Left hindlimb (tissue), 1 donor: ENCODE measurements around the gene ACOT7.
A peak's percentile ranks its signal among the peaks of the same experiment; 100 is the strongest.

Source experiments
- DNase-seq: peaks from one replicate; pipeline ENCODE4 v3.0.0-alpha.2; 2018

Gene ACOT7

DNA sequence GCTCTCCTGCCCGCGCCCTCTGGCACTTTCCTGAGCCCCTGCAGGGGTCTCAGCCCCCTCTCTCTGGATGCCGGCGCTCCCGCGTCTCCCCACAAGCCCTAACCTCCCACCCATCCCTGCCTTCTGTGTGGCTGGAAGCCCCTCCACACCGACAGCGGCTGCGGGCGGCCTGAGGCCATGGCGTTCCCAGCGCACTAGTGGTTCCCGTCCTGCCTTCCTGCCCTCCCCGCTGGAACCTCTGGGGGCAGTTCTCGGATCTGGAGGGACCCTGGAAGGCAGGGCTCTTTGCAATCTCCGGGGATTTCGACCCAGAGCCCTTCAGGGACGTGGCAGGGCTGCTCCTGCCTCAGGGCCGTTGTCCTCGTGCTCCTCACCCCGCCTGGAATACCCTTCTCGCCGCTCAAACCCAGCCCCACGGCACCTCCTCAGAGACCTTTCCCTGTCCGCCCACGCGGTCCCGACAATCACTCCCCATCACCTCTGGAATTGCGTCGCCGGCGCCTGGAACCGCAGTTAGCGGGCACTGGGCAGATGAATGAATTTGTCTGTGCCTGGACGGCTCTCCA is 30.5 kb upstream of the ACOT7 start:
- DNase-seq = no peak

GRCh38 chr1:6423321-6423999 is 29.9 kb upstream of the ACOT7 start:
- no peak for DNase-seq

GRCh38 chr1:6421266-6421665 is 27.7 kb upstream of the ACOT7 start:
- no peak for DNase-seq

GRCh38 chr1:6420454-6421042 is 27.0 kb upstream of the ACOT7 start:
- DNase-seq = peak; percentile 61

GRCh38 chr1:6419804-6420453 is 26.4 kb upstream of the ACOT7 start, which contains the start of gene HES2:
Gene HES2, minus strand, starts transcription at chr1:6419919. Its CDS starts 99 bp downstream, at chr1:6419820.
- DNase-seq = no peak

DNA sequence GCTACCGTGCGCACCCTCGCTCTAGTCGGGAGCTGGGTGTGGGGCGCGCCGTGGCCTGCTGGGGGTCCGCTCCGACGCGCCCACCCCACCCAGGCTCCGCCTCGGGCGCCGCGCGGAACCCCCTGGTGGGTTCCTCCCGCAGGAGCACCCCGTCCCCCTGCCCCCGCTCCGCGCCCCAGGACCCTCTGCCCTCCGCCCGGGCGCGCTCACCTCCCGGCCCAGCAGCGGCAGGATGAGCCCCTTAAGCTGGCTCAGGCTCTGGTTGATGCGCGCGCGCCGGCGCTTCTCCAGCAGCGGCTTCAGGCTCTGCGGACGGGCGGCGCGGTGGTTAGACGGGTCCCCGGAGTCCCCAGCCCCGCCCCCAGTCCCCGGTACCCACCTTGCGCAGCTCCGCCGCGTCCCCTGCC is 25.8 kb upstream of the ACOT7 start:
- no peak for DNase-seq

GRCh38 chr1:6418668-6419396 is 25.3 kb upstream of the ACOT7 start:
- DNase-seq = no peak

DNA sequence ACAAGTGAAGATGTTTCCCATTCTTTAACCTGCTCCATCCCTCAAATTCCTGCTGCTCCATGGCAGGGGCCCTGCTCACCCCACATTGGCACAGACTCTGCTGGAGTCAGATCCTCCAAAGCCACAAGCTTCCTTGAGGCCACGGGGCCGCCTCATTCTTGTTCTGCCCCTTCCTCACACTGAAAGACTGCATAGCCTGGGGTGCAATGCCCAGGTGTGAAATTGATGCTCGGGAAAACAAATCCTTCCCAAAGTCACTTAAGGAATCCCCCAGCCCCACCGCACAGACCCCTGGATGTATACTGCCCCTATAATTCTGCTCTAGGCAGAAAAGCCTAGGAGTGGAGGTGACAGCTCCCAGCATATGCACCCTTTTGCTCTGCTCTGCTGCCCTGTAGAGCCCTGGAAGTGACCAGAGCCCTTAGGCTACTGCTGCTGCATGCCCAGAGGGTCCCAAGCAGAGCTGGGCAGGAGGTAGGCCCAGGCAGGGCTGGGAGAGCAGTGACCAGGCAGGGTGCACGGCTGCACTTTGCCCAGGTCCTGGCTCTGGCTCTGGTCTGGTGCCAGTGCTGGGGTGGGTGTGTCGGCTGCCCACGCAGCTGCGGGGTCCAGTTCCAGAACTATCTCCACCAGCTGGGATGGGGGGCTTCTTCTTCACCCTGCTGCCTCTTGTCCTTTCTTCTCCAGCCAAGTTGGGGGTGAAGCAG is 24.5 kb upstream of the ACOT7 start:
- no peak for DNase-seq

GRCh38 chr1:6416906-6417305 is 23.3 kb upstream of the ACOT7 start:
- DNase-seq = no peak

DNA sequence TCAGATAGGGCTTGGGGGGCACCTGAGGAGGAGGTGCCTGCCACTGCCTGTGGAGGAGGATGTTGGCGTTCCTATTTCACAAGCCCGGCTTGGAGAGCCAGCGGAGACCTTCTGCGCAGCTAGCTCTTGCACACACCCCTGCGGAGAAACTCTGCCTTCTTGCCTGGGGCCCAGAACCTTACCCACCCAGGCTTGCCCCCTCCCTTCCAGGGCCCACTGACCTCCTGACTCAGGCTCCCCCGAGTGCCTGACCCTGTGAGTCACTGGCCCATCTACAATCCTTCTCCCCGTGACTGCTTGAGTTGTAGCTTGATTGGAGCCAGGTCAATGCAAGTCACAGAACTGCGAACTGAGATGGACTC is 22.7 kb upstream of the ACOT7 start:
- no peak for DNase-seq

DNA sequence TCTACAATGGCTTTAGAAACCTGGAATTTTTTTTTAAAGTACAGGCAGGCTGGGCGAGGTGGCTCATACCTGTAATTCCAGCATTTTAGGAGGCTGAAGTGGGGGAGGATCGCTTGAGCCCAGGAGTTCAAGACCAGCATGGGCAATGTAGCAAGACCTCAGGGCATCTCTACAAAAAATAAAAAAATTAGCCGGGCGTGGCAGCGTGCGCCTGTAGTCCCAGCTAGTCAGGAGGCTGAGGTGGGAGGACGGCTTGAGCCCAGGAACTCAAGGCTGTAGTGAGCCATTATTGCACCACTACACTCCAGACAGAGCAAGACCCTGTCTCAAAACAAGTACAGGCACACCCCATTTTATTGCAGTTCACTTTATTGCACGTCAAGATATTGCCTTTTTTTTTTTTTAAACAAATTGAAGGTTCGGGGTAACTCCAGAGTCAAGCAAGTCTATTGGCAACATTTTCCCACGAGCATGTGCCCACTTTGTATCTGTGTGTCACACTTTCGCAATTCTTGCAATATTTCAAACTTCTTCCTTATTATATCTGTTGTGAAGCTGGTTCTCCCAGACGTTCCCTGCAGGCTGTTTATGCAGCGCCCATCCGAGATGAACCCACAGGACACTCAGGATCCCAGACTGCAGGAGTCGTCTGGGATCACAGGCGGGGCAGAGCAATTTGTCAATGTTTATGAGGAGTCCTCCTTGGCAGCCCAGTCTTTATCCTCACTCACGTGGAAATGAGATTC is 21.5 kb upstream of the ACOT7 start:
- DNase-seq = no peak

DNA sequence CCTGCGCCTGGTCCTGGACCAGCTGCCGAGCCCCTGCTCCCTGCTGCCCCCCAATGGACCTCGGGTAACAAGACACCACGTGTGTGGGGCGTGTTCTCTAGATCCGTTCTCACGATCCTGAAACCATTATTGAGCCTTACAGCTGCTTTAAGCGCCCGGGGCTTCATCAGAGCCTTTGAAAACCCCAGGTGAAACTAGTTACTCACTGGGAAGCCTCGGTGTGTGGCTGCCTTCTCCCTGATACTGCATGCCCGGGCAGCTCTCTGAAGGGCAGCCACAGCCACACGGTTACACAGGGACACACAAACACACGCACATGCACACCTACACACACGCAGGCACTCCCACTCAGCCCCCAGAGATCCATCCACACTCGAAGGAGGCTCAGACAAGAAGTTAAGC is 20.9 kb upstream of the ACOT7 start:
- no peak for DNase-seq

DNA sequence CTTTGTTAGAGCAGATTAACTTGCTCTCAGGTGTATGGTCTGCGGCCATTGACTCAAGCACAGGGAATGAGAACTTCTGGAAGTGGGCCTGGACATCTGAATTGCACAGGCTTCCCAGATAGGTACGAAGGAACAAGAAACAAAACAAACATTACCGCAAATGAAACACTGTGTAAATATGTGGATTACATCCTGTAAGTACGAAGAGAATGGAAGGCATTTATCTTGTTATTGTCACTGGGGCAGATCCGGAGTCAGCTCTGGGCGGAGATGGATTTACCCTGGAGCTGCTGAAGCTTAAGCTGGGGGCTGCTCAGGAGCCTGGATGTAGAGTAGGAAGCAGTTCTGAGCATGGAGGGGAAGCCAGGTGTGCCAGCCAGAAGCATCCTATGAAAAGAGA is 19.3 kb upstream of the ACOT7 start:
- no peak for DNase-seq

GRCh38 chr1:6410248-6410893 is 16.8 kb upstream of the ACOT7 start:
- no peak for DNase-seq

DNA sequence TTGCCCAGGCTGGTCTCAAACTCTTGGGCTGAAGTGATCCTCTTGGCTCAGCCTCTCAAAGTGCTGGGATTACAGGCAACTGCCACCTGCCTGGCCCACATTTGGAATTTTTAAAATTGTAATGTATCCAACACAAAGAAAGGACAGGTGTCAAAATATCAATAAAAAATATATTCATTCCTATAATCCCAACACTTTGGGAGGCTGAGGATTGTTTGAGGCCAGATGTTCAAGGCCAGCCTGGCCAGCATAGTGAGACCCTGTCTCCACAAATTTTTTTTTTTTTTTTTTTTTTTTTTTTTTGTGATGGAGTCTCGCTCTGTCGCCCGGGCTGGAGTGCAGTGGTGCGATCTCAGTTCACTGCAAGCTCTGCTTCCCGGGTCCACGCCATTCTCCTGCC is 16.2 kb upstream of the ACOT7 start:
- no peak for DNase-seq

DNA sequence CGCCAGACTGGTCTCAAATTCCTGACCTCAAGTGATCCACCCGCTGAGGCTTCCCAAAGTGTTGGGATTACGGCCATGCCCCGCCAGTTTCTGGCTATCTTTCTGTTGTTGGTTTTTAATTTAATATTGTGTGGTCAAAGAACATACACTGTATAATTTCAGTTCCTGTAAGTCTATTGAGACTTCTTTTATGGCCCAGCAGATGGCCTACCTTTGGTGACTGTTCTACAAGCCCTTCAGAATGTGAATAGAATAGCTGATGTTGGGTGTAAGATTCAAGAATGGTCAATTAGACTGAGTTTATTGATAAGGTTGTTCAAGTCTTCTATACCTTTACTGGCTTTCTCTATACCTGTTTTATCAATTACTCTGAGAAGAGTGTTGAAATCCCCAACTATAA is 15.5 kb upstream of the ACOT7 start:
- DNase-seq = no peak

DNA sequence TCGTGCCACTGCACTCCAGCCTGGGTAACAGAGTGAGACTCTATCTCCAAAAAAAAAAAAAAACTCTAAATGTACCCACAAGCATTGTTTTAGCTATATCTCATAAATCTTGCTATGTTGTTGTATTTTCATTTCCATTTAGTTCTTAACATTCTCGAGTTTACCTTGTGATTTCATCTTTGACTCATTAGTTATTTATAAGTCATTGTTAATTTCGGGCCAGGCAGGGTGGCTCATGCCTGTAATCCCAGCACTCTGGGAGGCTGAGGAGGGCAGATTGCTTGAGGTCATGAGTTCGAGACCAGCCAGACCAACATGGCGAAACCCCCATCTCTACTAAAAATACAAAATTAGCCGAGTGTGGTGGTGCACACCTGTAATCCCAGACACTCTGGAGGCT is 14.5 kb upstream of the ACOT7 start:
- DNase-seq = no peak

DNA sequence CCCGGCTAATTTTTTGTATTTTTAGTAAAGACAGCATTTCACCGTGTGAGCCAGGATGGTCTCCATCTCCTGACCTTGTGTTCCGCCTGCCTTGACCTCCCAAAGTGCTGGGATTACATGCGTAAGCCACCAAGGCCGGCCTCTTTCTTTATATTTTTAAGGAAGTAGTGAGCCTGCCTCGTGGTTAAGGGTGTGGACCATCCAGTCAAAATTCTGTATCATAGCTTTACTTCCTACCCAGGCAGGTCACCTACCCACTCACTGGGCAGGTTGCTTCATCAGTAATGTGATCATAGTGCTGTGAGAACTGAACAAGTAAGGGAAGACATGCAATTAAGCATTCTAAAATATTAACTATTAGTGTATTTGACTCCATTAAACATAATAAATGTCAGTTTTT is 8.1 kb upstream of the ACOT7 start:
- DNase-seq = no peak

- no peak for DNase-seq
Observed at GRCh38 chr1:6399294-6399693, 5.7 kb upstream of the ACOT7 start.

DNA sequence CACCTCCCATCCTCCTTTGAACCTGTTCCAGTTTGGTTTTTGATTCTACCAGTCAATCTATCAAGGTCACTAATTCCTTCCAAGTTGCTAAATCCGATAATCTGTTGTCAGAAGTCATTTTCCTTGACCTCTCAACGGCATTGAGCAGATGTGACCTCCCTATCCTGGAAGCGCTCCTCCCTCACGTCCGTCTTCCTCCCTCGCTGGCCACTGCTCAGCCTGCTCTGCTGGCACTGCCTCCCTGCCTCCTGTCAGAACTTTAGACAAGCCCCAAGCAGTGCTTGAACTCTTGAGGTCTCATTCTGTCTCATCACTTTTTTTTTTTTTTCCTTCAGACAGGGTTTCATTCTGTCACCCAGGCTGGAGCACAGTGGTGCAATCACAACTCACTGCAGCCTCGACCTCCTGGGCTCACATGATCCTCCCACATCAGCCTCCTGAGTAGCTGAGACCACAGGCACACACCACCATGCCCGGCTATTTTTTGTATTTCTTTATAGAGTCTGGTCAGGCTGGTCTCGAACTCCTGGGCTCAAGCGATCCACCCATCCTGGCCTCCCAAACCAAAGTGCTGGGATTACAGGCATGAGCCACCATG is 4.4 kb upstream of the ACOT7 start:
- no peak for DNase-seq

DNA sequence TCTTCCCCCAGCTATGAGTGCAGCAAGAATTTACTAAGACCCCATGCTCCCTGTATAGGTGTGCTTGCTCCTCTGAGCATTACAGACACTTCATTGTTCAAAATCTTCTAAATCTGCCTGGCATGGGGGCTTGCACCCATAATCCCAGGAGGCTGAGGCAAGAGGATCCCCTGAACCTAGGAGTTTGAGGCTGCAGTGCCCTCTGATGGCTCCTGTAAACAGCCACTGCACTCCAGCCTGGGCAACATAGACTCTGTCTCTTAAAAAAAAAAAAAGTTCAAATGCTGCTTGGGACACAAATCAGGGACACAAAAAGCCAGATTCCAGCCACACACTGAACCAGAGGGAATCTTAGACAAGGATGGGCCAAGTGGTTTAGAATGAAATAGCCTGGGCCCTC is 3.4 kb upstream of the ACOT7 start:
- DNase-seq = no peak
